BLaER1 treated with 17β-estradiol and CSF1 and Interleukin-3, amounts not matched to agents 10 nM and 100 nM (cell line): Measurements from ENCODE around the gene TRPM3.

Experiments used
- H3K27ac ChIP-seq, 11 experiments: shearing (Covaris generic); formaldehyde crosslinking; 2 replicates each; pipeline ENCODE4 v1.8.1; 2022
- H3K27me3 ChIP-seq, 11 experiments: shearing (Covaris generic); formaldehyde crosslinking; 2 replicates each; pipeline ENCODE4 v1.8.1; 2022
- H3K36me3 ChIP-seq, 11 experiments: shearing (Covaris generic); formaldehyde crosslinking; 2 replicates each; pipeline ENCODE4 v1.8.1; 2022
- H3K4me1 ChIP-seq, 10 experiments: shearing (Covaris generic); formaldehyde crosslinking; 2 replicates each; pipeline ENCODE4 v1.8.1; 2022
- H3K4me2 ChIP-seq, 11 experiments: shearing (Covaris generic); formaldehyde crosslinking; 2 replicates each; pipeline ENCODE4 v1.8.1; 2022
- H3K4me3 ChIP-seq, 10 experiments: shearing (Covaris generic); formaldehyde crosslinking; 2 replicates each; pipeline ENCODE4 v1.8.1; 2022
- H3K9ac ChIP-seq, 11 experiments: shearing (Covaris generic); formaldehyde crosslinking; 2 replicates each; pipeline ENCODE4 v1.8.1; 2022
- H3K9me3 ChIP-seq, 11 experiments: shearing (Covaris generic); formaldehyde crosslinking; replicated peaks in 1 of 11; 2 replicates each; pipeline ENCODE4 v1.8.1; 2022
- H4K20me1 ChIP-seq, 11 experiments: shearing (Covaris generic); formaldehyde crosslinking; 2 replicates each; pipeline ENCODE4 v1.8.1; 2022
- Cebpa-rat ChIP-seq, 11 experiments: shearing (Covaris generic); IDR thresholded peaks; 2 replicates each; pipeline ENCODE4 v1.8.1; 2022

Gene TRPM3

DNA sequence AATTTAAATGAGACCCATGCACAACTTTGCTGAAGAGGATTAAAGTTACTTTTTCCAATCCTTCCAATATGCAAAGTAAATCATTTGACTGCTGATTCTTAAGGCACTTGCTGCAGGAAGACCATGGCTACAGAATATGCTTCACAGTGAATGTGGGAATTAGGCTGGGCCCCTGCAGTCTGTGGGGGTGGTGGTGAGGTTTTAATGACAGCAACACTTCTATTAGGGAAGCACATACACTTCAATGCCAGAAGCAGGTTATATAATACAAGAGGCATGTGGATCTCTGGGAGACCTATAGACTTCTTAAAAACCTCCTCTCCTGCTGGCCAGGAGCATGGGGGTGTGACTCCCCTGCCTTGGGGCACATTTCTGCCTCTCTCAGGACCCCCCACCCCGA is 582.4 kb downstream of the TRPM3 start:
- Histone ChIP-seq H3K36me3 (no peaks in the 10 kb centered on the region), H4K20me1 (no peaks in the 10 kb centered on the region), H3K4me3 (no peak overlapping the region), H3K27ac (no peak overlapping the region), H3K27me3 (no peaks in the 10 kb centered on the region), H3K4me2 (peak overlapping the region in 2 of 11 experiments; percentile 6 to 16; a peak in 3 of 22 replicates), H3K4me1 (peaks cover 0 to 12% (median 0%) of the 10 kb centered on the region in 10 experiments; a peak in 3 of 20 replicates), H3K9ac (no peak overlapping the region), H3K9me3 (0 out of 22 replicates have a peak, but pooled peaks cover 0 to 10% (median 0%) of the 10 kb centered on the region in 11 experiments)
- no peak for TF ChIP-seq Cebpa-rat (IDR thresholded peaks at IDR 0.05)

DNA sequence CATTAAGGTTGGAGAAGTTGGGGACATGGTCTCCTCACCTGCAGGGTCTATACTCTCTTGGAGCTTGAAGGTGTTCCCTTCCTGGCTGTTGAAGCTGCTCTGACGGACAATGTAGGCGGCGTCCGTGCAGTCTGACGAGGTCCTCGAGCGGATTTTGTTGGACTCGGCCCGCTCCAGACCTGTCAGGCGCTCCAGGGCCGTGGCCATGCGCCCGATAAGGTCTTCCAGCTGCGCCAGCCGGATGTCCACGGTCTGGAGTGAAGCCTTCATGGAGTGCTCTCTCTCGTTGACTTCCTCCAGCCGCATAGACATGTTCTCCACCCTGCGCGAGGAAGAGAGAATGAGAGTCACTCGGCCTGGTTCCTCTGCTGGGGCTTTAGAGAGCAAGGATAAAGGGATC is 584.3 kb downstream of the TRPM3 start:
- no peak for TF ChIP-seq Cebpa-rat (IDR thresholded peaks at IDR 0.05)
- no peaks in the 10 kb centered on the region for H3K36me3 ChIP-seq
- no peak overlapping the region for H3K27ac ChIP-seq
- peaks cover 4 to 16% (median 8%) of the 10 kb centered on the region in 10 experiments; a peak in 16 of 20 replicates for H3K4me1 ChIP-seq
- H3K27me3 ChIP-seq, result no peaks in the 10 kb centered on the region
- no peaks in the 10 kb centered on the region for H4K20me1 ChIP-seq
- no peak overlapping the region for H3K4me2 ChIP-seq
- no peak overlapping the region for H3K4me3 ChIP-seq
- H3K9ac ChIP-seq, result no peak overlapping the region
- 0 out of 22 replicates have a peak, but pooled peaks cover 0 to 10% (median 0%) of the 10 kb centered on the region in 11 experiments for H3K9me3 ChIP-seq

DNA sequence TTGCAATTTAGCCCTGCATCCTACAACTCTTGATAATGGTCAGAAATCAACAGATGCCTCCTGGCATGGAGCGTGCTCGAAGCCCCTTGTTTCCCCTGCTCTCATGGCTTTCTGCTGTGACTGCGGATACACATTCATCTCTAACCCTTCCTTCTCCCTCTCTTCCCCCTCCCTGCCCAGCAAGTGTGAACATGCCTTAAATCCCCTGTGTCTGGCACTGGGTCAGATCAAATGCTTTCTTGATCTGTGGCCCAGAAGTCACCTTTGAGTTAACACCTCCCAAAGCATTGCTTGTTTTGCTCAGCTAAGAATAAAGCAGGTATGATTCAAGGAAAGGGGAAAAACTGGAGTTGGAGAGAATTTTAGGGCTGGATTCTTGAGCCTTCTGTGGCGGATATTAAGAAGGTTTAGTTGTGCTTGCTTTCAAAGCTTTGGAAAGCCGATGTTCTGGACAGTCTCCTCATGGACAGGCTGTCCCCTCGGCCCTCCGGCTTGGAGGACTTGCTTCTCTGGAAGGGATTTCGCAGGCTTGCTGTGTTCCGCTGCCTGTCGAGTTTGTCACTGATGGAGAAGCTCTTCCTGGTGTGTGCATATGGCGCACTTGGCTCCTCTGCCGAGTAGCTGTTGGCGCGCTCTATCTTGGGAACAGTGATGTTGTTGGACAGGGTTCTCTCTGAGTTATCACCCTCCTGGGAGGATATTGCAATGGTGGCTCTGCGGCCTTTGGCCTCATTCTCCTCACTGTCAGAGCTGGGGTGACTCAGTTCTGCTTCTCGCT is 585.7 kb downstream of the TRPM3 start:
- Histone ChIP-seq H3K4me3 (no peak overlapping the region), H3K4me1 (peaks cover 4 to 16% (median 8%) of the 10 kb centered on the region in 10 experiments; a peak in 16 of 20 replicates), H3K27ac (no peak overlapping the region), H3K9me3 (0 out of 22 replicates have a peak, but pooled peaks cover 0 to 10% (median 0%) of the 10 kb centered on the region in 11 experiments), H3K36me3 (no peaks in the 10 kb centered on the region), H4K20me1 (no peaks in the 10 kb centered on the region), H3K4me2 (no peak overlapping the region), H3K27me3 (no peaks in the 10 kb centered on the region), H3K9ac (no peak overlapping the region)
- TF ChIP-seq Cebpa-rat (IDR thresholded peaks at IDR 0.05), result no peak

DNA sequence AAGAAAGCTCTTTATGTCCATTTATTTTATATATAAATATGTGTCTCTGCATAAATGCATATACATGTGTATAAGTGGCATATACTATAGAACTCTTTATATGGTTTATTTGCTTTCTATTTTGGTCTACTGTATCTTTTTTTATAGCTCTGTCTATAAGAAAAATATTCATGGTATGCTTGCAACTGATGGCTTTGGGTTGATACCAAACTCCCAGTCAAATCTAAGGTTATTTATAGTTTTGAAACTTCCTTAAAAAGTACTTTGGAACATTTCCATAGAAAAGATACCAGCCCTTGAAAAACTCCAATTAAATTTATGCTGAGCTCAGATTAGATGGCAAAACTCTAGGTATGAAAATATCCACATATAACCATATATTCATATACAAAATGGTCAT is 587.0 kb downstream of the TRPM3 start:
- Histone ChIP-seq H3K4me3 (no peak overlapping the region), H3K27ac (no peak overlapping the region), H3K4me2 (no peak overlapping the region)

DNA sequence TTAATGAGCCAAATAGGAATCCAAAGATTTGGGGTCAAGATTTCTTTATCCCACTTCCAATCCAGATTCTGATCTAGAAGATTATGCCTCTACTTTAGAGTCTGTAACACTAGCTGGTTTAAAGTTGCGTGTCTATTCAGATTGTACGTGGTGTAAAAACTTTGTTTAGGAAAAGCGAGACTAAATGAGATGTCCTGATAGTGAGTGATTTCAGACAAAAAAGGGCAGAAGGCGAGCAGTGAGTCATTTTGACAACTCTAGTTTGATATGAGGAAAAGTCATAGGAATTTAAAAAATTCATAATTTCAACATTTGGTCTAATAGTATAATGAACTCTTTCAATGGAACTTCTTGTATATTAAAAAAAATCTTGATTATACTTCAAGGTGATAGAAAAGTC is 587.4 kb downstream of the TRPM3 start:
- H3K4me1 ChIP-seq, result peaks cover 4 to 11% (median 8%) of the 10 kb centered on the region in 10 experiments; a peak in 16 of 20 replicates
- TF ChIP-seq Cebpa-rat (IDR thresholded peaks at IDR 0.05), result no peak
- 0 out of 22 replicates have a peak, but pooled peaks cover 0 to 10% (median 0%) of the 10 kb centered on the region in 11 experiments for H3K9me3 ChIP-seq
- no peaks in the 10 kb centered on the region for H4K20me1 ChIP-seq
- no peaks in the 10 kb centered on the region for H3K27me3 ChIP-seq
- H3K36me3 ChIP-seq, result no peaks in the 10 kb centered on the region
- H3K4me2 ChIP-seq, result no peak overlapping the region
- no peak overlapping the region for H3K27ac ChIP-seq
- no peak overlapping the region for H3K9ac ChIP-seq
- H3K4me3 ChIP-seq, result no peak overlapping the region

More for the DNA sequence above, 587.0 kb downstream of the TRPM3 start:
- Histone ChIP-seq H4K20me1 (no peaks in the 10 kb centered on the region), H3K36me3 (no peaks in the 10 kb centered on the region), H3K4me1 (peaks cover 4 to 15% (median 8%) of the 10 kb centered on the region in 10 experiments; a peak in 16 of 20 replicates), H3K27me3 (no peaks in the 10 kb centered on the region), H3K9ac (no peak overlapping the region), H3K9me3 (0 out of 22 replicates have a peak, but pooled peaks cover 0 to 10% (median 0%) of the 10 kb centered on the region in 11 experiments)
- TF ChIP-seq Cebpa-rat (IDR thresholded peaks at IDR 0.05), result no peak

DNA sequence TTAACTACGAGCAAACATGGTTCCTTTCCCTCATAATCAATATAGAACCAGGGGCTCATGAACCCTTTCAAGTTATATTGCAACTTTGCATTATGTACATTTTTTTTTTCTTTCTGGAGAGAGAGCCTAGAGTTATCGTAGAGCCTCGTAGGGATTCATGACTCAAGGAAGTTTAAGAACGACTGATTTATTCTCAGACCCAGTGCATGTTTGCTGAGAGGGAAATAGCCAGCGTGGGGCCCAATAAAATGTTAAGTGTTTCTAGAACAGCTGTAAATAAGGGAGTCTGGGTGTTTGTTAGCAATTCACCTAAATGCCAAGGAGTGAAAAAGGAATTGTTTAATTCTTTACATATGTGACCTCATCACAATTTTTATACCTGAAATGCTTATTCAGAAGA is 587.9 kb downstream of the TRPM3 start:
- Histone ChIP-seq H3K27me3 (no peaks in the 10 kb centered on the region), H3K36me3 (no peaks in the 10 kb centered on the region), H3K27ac (no peak overlapping the region), H3K4me1 (peaks cover 4 to 10% (median 7%) of the 10 kb centered on the region in 10 experiments; a peak in 16 of 20 replicates), H3K9ac (no peak overlapping the region), H4K20me1 (no peaks in the 10 kb centered on the region), H3K9me3 (0 out of 22 replicates have a peak, but pooled peaks cover 0 to 10% (median 0%) of the 10 kb centered on the region in 11 experiments), H3K4me3 (no peak overlapping the region), H3K4me2 (no peak overlapping the region; a peak in 1 of 22 replicates)
- no peak for TF ChIP-seq Cebpa-rat (IDR thresholded peaks at IDR 0.05)

DNA sequence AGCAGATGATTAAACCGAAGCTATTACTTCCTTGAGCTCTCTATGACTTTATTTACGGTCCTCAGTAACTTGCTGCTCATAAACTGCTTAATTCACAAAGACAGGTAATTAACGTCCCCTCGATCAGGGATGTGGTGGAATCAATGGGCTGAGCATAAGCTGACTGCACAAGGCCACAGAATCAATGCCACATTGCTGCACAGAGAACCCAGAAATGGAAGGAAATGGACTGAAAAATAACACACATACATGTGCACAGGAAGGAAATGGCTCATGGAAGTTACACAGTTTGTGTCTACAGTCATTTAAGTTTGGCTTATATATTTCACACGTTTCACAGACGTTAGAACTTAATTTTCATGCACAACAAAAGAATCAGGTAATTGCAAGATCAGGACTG is 588.7 kb downstream of the TRPM3 start:
- Histone ChIP-seq H3K27me3 (no peaks in the 10 kb centered on the region), H3K4me1 (peaks cover 4 to 10% (median 7%) of the 10 kb centered on the region in 10 experiments; a peak in 16 of 20 replicates), H3K36me3 (no peaks in the 10 kb centered on the region), H4K20me1 (no peaks in the 10 kb centered on the region), H3K9me3 (0 out of 22 replicates have a peak, but pooled peaks cover 0 to 10% (median 0%) of the 10 kb centered on the region in 11 experiments), H3K9ac (no peak overlapping the region), H3K27ac (no peak overlapping the region), H3K4me3 (no peak overlapping the region), H3K4me2 (peak overlapping the region in 10 of 11 experiments; percentile 2 to 40 (median 23); a peak in 13 of 22 replicates)
- TF ChIP-seq Cebpa-rat (IDR thresholded peaks at IDR 0.05), result no peak

DNA sequence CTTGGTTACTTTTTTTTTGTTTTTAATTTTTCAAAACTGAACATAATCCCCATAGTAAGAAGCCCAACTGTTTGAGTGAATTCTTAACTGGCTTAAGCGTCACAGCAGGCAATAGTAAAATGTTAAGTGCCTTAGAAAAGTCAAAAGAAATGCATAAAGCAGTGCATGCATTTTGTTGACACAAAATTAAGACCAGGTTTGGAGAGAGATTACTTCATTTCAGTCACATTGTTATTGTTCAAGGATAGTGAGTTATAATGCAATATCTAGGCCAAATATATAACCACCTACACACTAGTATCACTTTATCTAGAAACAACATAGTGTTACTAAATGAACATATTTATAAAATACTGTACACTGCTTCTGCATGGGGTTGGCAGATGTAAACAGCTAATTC is 590.1 kb downstream of the TRPM3 start:
- Histone ChIP-seq H3K4me1 (peaks cover 4 to 10% (median 7%) of the 10 kb centered on the region in 10 experiments; a peak in 16 of 20 replicates), H4K20me1 (no peaks in the 10 kb centered on the region), H3K27ac (no peak overlapping the region), H3K9me3 (0 out of 22 replicates have a peak, but pooled peaks cover 0 to 6% (median 0%) of the 10 kb centered on the region in 11 experiments), H3K36me3 (no peaks in the 10 kb centered on the region), H3K4me3 (no peak overlapping the region), H3K27me3 (no peaks in the 10 kb centered on the region), H3K9ac (no peak overlapping the region), H3K4me2 (no peak overlapping the region)
- no peak for TF ChIP-seq Cebpa-rat (IDR thresholded peaks at IDR 0.05)

DNA sequence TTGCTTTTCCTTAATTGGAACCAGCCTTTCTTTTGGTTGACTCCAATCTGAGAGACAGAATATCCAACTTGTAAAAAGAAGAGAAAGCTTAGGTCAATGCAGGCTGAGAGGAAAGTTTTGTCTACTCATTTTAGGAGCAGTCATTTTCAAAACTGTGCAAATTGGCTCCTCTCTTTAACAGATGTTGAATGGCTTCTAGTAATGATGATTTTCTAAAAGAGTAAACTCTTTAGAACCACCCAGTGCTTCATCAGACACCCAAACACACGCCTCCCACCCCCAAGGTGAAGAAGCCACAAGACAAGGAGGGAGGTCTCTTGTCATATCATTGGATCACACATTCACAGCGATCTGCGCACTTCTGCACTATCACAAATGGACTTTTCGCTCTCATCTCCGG is 590.7 kb downstream of the TRPM3 start:
- Histone ChIP-seq H3K4me1 (peaks cover 5 to 14% (median 8%) of the 10 kb centered on the region in 10 experiments; a peak in 16 of 20 replicates), H3K9me3 (peaks cover 0 to 6% (median 0%) of the 10 kb centered on the region in 11 experiments; a peak in 1 of 22 replicates), H3K4me3 (no peak overlapping the region), H3K36me3 (no peaks in the 10 kb centered on the region), H3K4me2 (no peak overlapping the region), H3K9ac (no peak overlapping the region), H3K27me3 (no peaks in the 10 kb centered on the region), H3K27ac (no peak overlapping the region), H4K20me1 (no peaks in the 10 kb centered on the region)
- no peak for TF ChIP-seq Cebpa-rat (IDR thresholded peaks at IDR 0.05)
